ENCODE results near the gene A2ML1. TPM values are rescaled to one million over a fixed set of nuclear protein-coding genes. Genes with fewer than 3 reads are reported as not detected.
"Not testable (repeated sequence)": the region's sequence is repeated elsewhere in the genome, so short reads cannot be mapped to it uniquely, and the experiment has no call there.

A2ML1 gene
- total and polyA plus RNA-seq, 2 donors (not counting 1 experiment from before 2014, with no cell fraction given): not detected

- no peak for TF ChIP-seq CTCF (conservative IDR thresholded peaks at IDR 0.05 in 1 of 2, IDR thresholded peaks at IDR 0.05 in 1 of 2; ENCODE audit: low read depth in 1 of 2, low read length in 2 of 2)
- TF ChIP-seq EZH2 (IDR thresholded peaks at IDR 0.05; ENCODE audit: low read length, missing control alignments): no peak
- H3K27ac ChIP-seq (ENCODE audit: insufficient read depth, low read length): no peak overlapping the region
- no peak overlapping the region for H3K4me3 ChIP-seq (replicated peaks in 1 of 4; ENCODE audit: control extremely low read depth in 1 of 4, insufficient read depth in 1 of 4, low read depth in 3 of 4, low read length in 4 of 4)
- no peaks in the 10 kb centered on the region for H3K4me1 ChIP-seq (ENCODE audit: control insufficient read depth, extremely low read depth, insufficient read depth, low read length)
- no peaks in the 10 kb centered on the region for H3K27me3 ChIP-seq (ENCODE audit: control insufficient read depth, insufficient read depth, low read length)
- no peak overlapping the region for H2AFZ ChIP-seq (ENCODE audit: low read length)
- no peaks in the 10 kb centered on the region for H3K9me3 ChIP-seq (ENCODE audit: control insufficient read depth, insufficient read depth, low read depth, low read length)
- H4K20me1 ChIP-seq (ENCODE audit: control insufficient read depth, extremely low read depth, insufficient read depth, low read length): no peaks in the 10 kb centered on the region
- no peak overlapping the region for H3K4me2 ChIP-seq (ENCODE audit: extremely low read depth, insufficient read depth, low read length)
- no peak for DNase-seq (ENCODE audit: low read depth in 2 of 2)
- no peaks in the 10 kb centered on the region for H3K36me3 ChIP-seq (ENCODE audit: control insufficient read depth, insufficient read depth, low read length)
- H3K79me2 ChIP-seq (ENCODE audit: control insufficient read depth, insufficient read depth, low read length): no peaks in the 10 kb centered on the region
- no peak overlapping the region for H3K9ac ChIP-seq (ENCODE audit: insufficient read depth, low read length)
Measured at GRCh38 chr12:8855891-8856290, 33.5 kb downstream of the A2ML1 start.

DNA sequence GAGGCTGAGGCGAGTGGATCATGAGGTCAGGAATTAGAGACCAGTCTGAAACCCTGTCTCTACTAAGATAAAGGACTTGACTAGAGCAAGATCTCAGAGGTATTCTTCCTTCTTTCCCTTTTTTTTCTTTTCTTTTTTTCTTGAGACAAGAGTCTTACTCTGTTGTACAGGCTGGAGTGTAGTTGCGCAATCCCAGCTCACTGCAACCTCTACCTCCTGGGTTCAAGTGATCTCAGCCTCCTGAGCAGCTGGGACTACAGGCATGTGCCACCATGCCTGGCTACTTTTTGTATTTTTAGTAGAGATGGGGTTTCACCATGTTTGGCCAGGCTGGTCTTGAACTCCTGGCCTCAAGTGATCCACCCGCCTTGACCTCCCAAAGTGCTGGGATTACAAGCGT lies 37.0 kb downstream of the A2ML1 start:
- not testable (repeated sequence) for H3K79me2 ChIP-seq (ENCODE audit: control insufficient read depth, insufficient read depth, low read length); H3K27me3 ChIP-seq (ENCODE audit: control insufficient read depth, insufficient read depth, low read length); H3K4me1 ChIP-seq (ENCODE audit: control insufficient read depth, extremely low read depth, insufficient read depth, low read length); H3K9me3 ChIP-seq (ENCODE audit: control insufficient read depth, insufficient read depth, low read depth, low read length); H3K27ac ChIP-seq (ENCODE audit: insufficient read depth, low read length); H3K9ac ChIP-seq (ENCODE audit: insufficient read depth, low read length); DNase-seq (ENCODE audit: low read depth in 2 of 2); H3K4me2 ChIP-seq (ENCODE audit: extremely low read depth, insufficient read depth, low read length); H4K20me1 ChIP-seq (ENCODE audit: control insufficient read depth, extremely low read depth, insufficient read depth, low read length); H3K4me3 ChIP-seq (replicated peaks in 1 of 4; ENCODE audit: control extremely low read depth in 1 of 4, insufficient read depth in 1 of 4, low read depth in 3 of 4, low read length in 4 of 4); H3K36me3 ChIP-seq (ENCODE audit: control insufficient read depth, insufficient read depth, low read length); H2AFZ ChIP-seq (ENCODE audit: low read length)

GRCh38 chr12:8860165-8860961 lies 37.9 kb downstream of the A2ML1 start:
- peak; percentile 41 to 67 for DNase-seq (ENCODE audit: low read depth in 2 of 2)

More at GRCh38 chr12:8860165-8860961, 37.9 kb downstream of the A2ML1 start:
- no peak overlapping the region for H2AFZ ChIP-seq (ENCODE audit: low read length)
- H3K4me1 ChIP-seq (ENCODE audit: control insufficient read depth, extremely low read depth, insufficient read depth, low read length): no peaks in the 10 kb centered on the region
- H3K4me3 ChIP-seq (replicated peaks in 1 of 4; ENCODE audit: control extremely low read depth in 1 of 4, insufficient read depth in 1 of 4, low read depth in 3 of 4, low read length in 4 of 4): no peak overlapping the region
- no peak overlapping the region for H3K4me2 ChIP-seq (ENCODE audit: extremely low read depth, insufficient read depth, low read length)
- H3K9me3 ChIP-seq (ENCODE audit: control insufficient read depth, insufficient read depth, low read depth, low read length): no peaks in the 10 kb centered on the region
- TF ChIP-seq CTCF (conservative IDR thresholded peaks at IDR 0.05 in 1 of 2, IDR thresholded peaks at IDR 0.05 in 1 of 2; ENCODE audit: low read depth in 1 of 2, low read length in 2 of 2): peak; percentile 66 to 71
- no peak for TF ChIP-seq EZH2 (IDR thresholded peaks at IDR 0.05; ENCODE audit: low read length, missing control alignments)
- H3K27ac ChIP-seq (ENCODE audit: insufficient read depth, low read length): no peak overlapping the region
- no peaks in the 10 kb centered on the region for H4K20me1 ChIP-seq (ENCODE audit: control insufficient read depth, extremely low read depth, insufficient read depth, low read length)
- no peaks in the 10 kb centered on the region for H3K79me2 ChIP-seq (ENCODE audit: control insufficient read depth, insufficient read depth, low read length)
- no peaks in the 10 kb centered on the region for H3K27me3 ChIP-seq (ENCODE audit: control insufficient read depth, insufficient read depth, low read length)
- H3K36me3 ChIP-seq (ENCODE audit: control insufficient read depth, insufficient read depth, low read length): no peaks in the 10 kb centered on the region
- H3K9ac ChIP-seq (ENCODE audit: insufficient read depth, low read length): no peak overlapping the region

Measured in fibroblast of lung (primary cell).